Activated naive CD8-positive, alpha-beta T cell treated with anti-CD3 and anti-CD28 coated beads, Interleukin-2, amount 50 U/mL, for 24 hours (primary cell): ENCODE results near the gene CD81.

ENCODE experiments used
- ATAC-seq: fragments of 150-1000 bp; cut with Tn5 transposase; one replicate; pipeline ENCODE4 v1.10.0; 2021
- DNase-seq: peaks from one replicate; pipeline ENCODE4 v3.0.0; 2021
- H3K27ac Mint-ChIP-seq: one replicate; pipeline ENCODE4 v1.8.0; 2021; ENCODE audit warnings: mild to moderate bottlenecking, mixed read lengths
- H3K27me3 Mint-ChIP-seq: one replicate; pipeline ENCODE4 v1.8.0; 2021; ENCODE audit warnings: mixed read lengths
- H3K36me3 Mint-ChIP-seq: one replicate; pipeline ENCODE4 v1.8.0; 2021; ENCODE audit warnings: low read depth, mixed read lengths
- H3K4me1 Mint-ChIP-seq: one replicate; pipeline ENCODE4 v1.8.0; 2021; ENCODE audit warnings: mixed read lengths
- H3K4me3 Mint-ChIP-seq: one replicate; pipeline ENCODE4 v1.8.0; 2021; ENCODE audit warnings: mild to moderate bottlenecking, moderate library complexity, mixed read lengths
- H3K9me3 Mint-ChIP-seq: one replicate; pipeline ENCODE4 v1.8.0; 2021; ENCODE audit warnings: mixed read lengths

The CD81 gene

DNA sequence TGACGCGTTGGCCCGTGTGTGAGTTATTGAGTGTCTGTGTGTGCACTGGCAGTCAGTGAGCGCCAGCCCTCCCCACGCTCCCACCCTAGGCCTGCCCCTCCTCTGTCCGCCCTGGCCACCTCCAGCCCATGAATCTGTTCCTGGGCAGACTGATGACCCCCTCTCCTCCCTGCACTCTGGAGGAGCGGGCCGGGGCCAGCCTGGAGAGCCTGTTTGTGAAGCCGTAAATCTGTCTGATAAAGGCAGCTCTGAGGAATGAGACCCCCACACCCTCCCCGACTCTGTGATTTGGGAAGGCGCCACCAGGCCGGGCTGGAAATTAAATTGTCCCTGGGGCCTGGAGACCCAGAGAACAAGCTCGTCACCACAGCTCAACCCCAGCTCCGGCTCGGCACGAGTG, 32.0 kb downstream of the CD81 start:
- no peak overlapping the region for H3K27ac Mint-ChIP-seq
- no peak overlapping the region for H3K4me3 Mint-ChIP-seq
- peaks cover 1% of the 10 kb centered on the region for H3K27me3 Mint-ChIP-seq
- H3K4me1 Mint-ChIP-seq = no peaks in the 10 kb centered on the region
- no peaks in the 10 kb centered on the region for H3K9me3 Mint-ChIP-seq
- DNase-seq (no peak), ATAC-seq (no peak)
- no peaks in the 10 kb centered on the region for H3K36me3 Mint-ChIP-seq

DNA sequence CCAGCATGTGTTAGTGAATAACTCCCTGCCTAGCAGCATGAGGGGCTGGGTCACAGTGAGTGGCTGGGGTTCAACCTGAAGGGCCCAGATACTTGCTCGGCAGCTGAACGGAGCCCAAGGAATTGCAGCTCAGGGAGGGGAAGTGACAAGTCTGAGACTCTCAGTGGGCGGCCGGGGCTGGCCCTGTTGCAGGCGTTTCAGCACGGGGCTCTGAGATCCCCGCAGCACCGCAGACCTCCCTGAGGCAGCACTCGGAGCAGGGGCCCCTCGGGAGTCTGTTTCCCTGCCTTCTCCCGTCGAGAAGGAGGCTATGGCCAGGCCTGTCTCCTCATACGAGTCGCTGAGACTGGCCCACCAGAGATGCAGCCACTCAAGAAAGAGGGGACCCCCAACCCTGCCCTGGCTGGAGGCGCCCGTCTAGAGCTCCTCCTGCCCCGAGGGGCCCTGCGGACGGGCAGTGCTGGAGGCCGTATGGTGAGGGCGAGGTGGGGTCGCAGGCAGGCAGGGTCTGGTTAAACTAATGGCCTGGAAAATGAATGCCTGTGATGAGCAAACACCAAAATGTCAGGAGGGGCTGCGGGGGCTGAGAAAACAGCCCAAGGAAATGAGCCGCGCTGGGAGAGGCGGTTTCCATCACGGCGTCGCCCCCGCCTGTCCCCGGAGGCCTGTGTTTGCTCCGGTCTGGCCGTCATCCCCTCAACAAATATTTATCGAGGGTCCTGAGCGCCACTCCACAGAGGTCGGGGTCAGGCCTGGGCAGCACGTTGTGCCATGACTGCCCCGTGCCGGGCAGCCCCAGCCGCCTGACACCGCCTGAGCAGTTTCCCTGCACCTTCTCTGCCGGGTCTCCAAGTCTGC, 32.7 kb downstream of the CD81 start:
- Mint-ChIP-seq H3K27ac (no peak overlapping the region), H3K9me3 (no peaks in the 10 kb centered on the region), H3K4me1 (no peaks in the 10 kb centered on the region), H3K4me3 (no peak overlapping the region), H3K36me3 (no peaks in the 10 kb centered on the region), H3K27me3 (peaks cover 1% of the 10 kb centered on the region)
- no peak for DNase-seq
- ATAC-seq = no peak

- peaks cover 1% of the 10 kb centered on the region for H3K27me3 Mint-ChIP-seq
- no peak overlapping the region for H3K27ac Mint-ChIP-seq
- no peak overlapping the region for H3K4me3 Mint-ChIP-seq
- no peaks in the 10 kb centered on the region for H3K9me3 Mint-ChIP-seq
- no peaks in the 10 kb centered on the region for H3K36me3 Mint-ChIP-seq
- ATAC-seq = no peak
- H3K4me1 Mint-ChIP-seq = no peaks in the 10 kb centered on the region
- no peak for DNase-seq
These were observed 33.5 kb downstream of the CD81 start for GRCh38 chr11:2410616-2411015.

GRCh38 chr11:2411446-2412305, 34.6 kb downstream of the CD81 start:
- DNase-seq (no peak), ATAC-seq (no peak)
- Mint-ChIP-seq H3K36me3 (no peaks in the 10 kb centered on the region), H3K9me3 (no peaks in the 10 kb centered on the region), H3K27me3 (peaks cover 1% of the 10 kb centered on the region), H3K27ac (no peak overlapping the region), H3K4me3 (no peak overlapping the region), H3K4me1 (no peaks in the 10 kb centered on the region)

DNA sequence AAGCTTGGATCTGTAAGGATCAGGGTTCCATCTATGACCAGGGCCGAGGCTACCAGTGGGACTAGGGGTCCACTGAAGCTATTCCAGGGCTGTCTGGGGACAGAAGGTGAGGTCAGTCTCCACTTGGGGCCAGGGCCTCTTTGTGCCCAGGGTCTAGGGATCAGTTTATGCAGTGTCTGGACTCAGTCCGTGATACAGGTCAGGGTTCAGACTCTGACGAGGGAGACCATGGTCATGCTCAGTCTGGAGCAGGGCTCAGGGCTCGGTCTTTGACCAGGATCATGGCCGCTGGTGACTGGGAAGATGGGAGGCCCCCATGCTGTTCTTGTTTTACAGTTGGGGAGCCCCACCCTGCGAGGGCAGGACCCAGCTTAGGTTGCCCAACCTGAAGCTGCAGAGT, 35.2 kb downstream of the CD81 start:
- H3K4me1 Mint-ChIP-seq = no peaks in the 10 kb centered on the region
- ATAC-seq (no peak), DNase-seq (no peak)
- H3K36me3 Mint-ChIP-seq = no peaks in the 10 kb centered on the region
- no peaks in the 10 kb centered on the region for H3K9me3 Mint-ChIP-seq
- no peak overlapping the region for H3K27ac Mint-ChIP-seq
- H3K27me3 Mint-ChIP-seq = peaks cover 1% of the 10 kb centered on the region
- H3K4me3 Mint-ChIP-seq = no peak overlapping the region

- H3K27me3 Mint-ChIP-seq = peaks cover 1% of the 10 kb centered on the region
- H3K4me1 Mint-ChIP-seq = no peaks in the 10 kb centered on the region
- H3K27ac Mint-ChIP-seq = no peak overlapping the region
- no peak overlapping the region for H3K4me3 Mint-ChIP-seq
- ATAC-seq = no peak
- no peaks in the 10 kb centered on the region for H3K9me3 Mint-ChIP-seq
- DNase-seq = no peak
- H3K36me3 Mint-ChIP-seq = no peaks in the 10 kb centered on the region
These were observed 36.9 kb downstream of the CD81 start for GRCh38 chr11:2413742-2414579.

DNA sequence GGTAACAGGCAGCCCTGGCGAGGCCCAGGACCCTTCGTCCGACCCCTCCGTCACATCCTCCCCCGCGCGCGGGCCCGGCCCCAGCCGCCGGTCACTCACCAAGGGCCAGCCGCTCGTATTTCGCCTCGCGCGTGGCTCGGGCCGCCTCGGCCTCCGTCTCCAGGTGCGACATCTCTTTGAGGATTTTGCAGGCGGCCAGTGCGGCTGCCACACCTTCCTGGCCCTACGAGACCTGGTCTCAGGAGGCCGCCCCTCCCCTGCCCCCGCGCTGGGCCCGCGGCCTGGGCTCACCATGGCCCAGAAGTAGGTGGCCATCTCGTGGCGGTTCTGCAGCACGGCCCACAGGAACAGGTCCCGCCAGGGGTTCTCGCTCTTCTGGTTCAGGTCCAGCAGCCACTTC, 37.5 kb downstream of the CD81 start:
- H3K4me3 Mint-ChIP-seq = no peak overlapping the region
- H3K36me3 Mint-ChIP-seq = no peaks in the 10 kb centered on the region
- H3K9me3 Mint-ChIP-seq = no peaks in the 10 kb centered on the region

DNA sequence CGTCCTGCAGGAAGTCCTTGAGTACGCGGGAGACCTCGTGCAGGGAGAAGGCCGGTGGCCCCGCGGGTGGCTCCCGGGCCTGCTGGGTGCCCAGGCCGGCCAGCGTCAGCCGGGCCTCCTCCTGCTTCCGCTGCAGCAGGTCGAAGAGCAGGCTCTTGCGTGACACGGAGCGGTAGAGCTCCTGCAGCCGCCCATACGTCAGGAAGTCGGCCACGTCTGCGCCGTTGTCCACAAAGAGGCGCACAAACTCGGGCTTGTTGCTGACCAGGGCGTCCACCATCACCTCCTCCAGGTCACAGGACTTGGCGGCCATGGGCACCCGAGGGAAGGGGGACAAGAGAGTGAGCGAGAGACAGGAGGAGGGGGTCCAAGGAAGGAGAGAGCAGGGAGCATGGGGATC, 38.1 kb downstream of the CD81 start:
- H3K4me1 Mint-ChIP-seq = peaks cover 2% of the 10 kb centered on the region
- H3K4me3 Mint-ChIP-seq = no peak overlapping the region
- DNase-seq = no peak
- no peaks in the 10 kb centered on the region for H3K9me3 Mint-ChIP-seq
- no peak for ATAC-seq
- no peak overlapping the region for H3K27ac Mint-ChIP-seq
- H3K27me3 Mint-ChIP-seq = peaks cover 1% of the 10 kb centered on the region
- H3K36me3 Mint-ChIP-seq = no peaks in the 10 kb centered on the region

More for the DNA sequence above, 37.5 kb downstream of the CD81 start:
- H3K27me3 Mint-ChIP-seq = peaks cover 1% of the 10 kb centered on the region
- no peak overlapping the region for H3K27ac Mint-ChIP-seq
- ATAC-seq (no peak), DNase-seq (no peak)
- H3K4me1 Mint-ChIP-seq = no peaks in the 10 kb centered on the region

GRCh38 chr11:2415601-2416380, 38.7 kb downstream of the CD81 start:
- no peaks in the 10 kb centered on the region for H3K36me3 Mint-ChIP-seq
- DNase-seq (no peak), ATAC-seq (no peak)
- H3K4me1 Mint-ChIP-seq = peaks cover 2% of the 10 kb centered on the region
- no peak overlapping the region for H3K27ac Mint-ChIP-seq
- no peak overlapping the region for H3K4me3 Mint-ChIP-seq
- no peaks in the 10 kb centered on the region for H3K9me3 Mint-ChIP-seq
- peaks cover 1% of the 10 kb centered on the region for H3K27me3 Mint-ChIP-seq

DNA sequence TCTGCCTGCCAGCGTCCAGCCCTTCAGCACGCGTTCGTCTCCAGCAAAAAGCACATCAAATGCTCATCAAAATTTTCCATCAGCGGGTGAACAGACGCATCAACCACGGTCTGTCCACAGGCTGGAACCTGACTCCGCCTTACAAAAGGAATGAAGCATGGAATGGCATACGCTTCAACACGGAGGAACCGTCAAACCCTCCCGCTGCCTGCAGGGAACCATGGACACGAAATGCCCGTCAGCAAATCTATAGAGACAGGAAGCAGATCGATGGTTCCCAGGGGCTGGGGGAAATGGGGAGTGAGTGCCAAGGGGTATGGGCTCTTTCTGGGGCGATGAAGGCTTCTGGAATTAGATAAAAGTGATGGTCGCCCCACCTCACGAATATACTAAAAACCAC, 39.7 kb downstream of the CD81 start:
- no peak overlapping the region for H3K27ac Mint-ChIP-seq

DNA sequence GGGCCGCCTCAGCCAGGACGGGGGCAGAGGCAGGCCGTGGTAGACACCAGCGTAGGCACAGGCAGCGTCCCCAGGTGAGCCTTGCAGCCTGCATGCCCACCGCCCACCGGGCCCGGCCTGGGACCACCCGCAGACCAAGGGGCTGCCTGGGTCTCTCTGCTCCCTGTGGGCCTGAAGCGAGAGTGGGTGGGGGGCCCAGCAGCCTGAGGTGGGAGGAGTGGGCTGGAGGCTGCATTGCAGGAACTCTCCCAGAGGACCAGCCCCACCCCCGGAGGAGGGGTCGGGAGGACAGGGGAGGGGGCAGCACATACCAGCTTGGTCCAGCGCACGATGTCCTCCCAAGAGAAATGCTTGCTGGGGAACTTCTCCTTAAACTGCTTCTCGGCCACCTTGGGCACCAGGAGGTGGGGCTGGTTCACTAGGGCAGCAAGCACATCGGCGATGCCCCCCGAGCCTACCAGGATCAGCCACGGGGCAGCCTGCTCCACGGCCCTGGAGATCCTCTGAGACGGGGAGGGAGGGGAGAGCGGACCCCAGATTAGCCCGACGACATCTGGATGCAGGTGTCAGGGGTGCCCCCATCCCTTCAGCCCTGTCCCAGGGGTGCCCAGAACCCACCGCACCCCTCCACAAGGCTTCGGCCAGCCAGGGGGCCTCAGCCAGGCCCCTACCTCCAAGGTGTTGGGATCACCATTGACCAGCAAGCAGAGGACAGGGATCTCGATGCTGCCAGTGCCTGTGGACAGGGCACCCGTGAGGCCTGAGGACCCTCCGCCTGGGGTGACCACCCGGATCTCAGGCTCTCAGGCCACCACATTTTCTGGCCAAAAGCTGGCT, 41.0 kb downstream of the CD81 start:
- no peaks in the 10 kb centered on the region for H3K36me3 Mint-ChIP-seq
- H3K9me3 Mint-ChIP-seq = no peaks in the 10 kb centered on the region
- ATAC-seq = no peak
- no peaks in the 10 kb centered on the region for H3K27me3 Mint-ChIP-seq
- H3K4me1 Mint-ChIP-seq = peaks cover 2% of the 10 kb centered on the region
- no peak overlapping the region for H3K27ac Mint-ChIP-seq
- no peak for DNase-seq
- no peak overlapping the region for H3K4me3 Mint-ChIP-seq

More for the DNA sequence above, 39.7 kb downstream of the CD81 start:
- Mint-ChIP-seq H3K4me1 (peaks cover 2% of the 10 kb centered on the region), H3K4me3 (no peak overlapping the region), H3K27me3 (no peaks in the 10 kb centered on the region), H3K9me3 (no peaks in the 10 kb centered on the region), H3K36me3 (no peaks in the 10 kb centered on the region)
- DNase-seq = no peak
- ATAC-seq = no peak

GRCh38 chr11:2418693-2419360, 41.7 kb downstream of the CD81 start:
- Mint-ChIP-seq H3K36me3 (no peaks in the 10 kb centered on the region), H3K27me3 (no peaks in the 10 kb centered on the region), H3K9me3 (no peaks in the 10 kb centered on the region), H3K4me3 (no peak overlapping the region), H3K4me1 (peaks cover 2% of the 10 kb centered on the region), H3K27ac (no peak overlapping the region)
- DNase-seq (no peak), ATAC-seq (no peak)
